Transverse colon (tissue), 4 donors: ENCODE data around the gene SMURF2. TPM values are rescaled to one million over a fixed set of nuclear protein-coding genes. Genes with fewer than 3 reads are reported as not detected.

Source experiments
- DNase-seq: peaks from one replicate; pipeline ENCODE4 v3.0.0-alpha.2; 2019
- H3K27ac ChIP-seq, 4 donors: fragments of 200-600 bp; sonication (generic); 2 replicates each; pipeline ENCODE4 v1.5.1; 2016 to 2018; ENCODE audit warnings: inconsistent platforms in 4 of 4
- H3K27me3 ChIP-seq: fragments of 200-600 bp; sonication (generic); 2 replicates; pipeline ENCODE4 v1.5.1; 2017; ENCODE audit warnings: inconsistent platforms
- H3K36me3 ChIP-seq, 4 donors: fragments of 200-600 bp; sonication (generic); 2 replicates each; pipeline ENCODE4 v1.5.1; 2017 to 2019; ENCODE audit warnings: inconsistent platforms in 4 of 4
- H3K4me1 ChIP-seq, 4 donors: fragments of 200-600 bp; sonication (generic); 2 replicates each; pipeline ENCODE4 v1.5.1; 2017 to 2020; ENCODE audit warnings: inconsistent platforms in 4 of 4
- H3K4me3 ChIP-seq, 4 donors: fragments of 200-600 bp; sonication (generic); 1 replicate in 1 of 4; 2 replicates in 3 of 4; pipeline versions ENCODE4 v1.5.1 to v1.6.1; 2017 to 2019; ENCODE audit warnings: inconsistent platforms in 4 of 4
- H3K9me3 ChIP-seq, 2 donors: fragments of 200-600 bp; sonication (generic); 2 replicates each; pipeline ENCODE4 v1.5.1; 2017 to 2019; ENCODE audit warnings: inconsistent platforms in 2 of 2
- CTCF ChIP-seq, 5 experiments: fragments of 200-600 bp in 3 of 5; fragments of 450-650 bp in 2 of 5; sonication (generic) in 3 of 5; IDR thresholded peaks; 1 replicate in 2 of 5; 2 replicates in 3 of 5; pipeline ENCODE4 v1.5.1; 2016 to 2017; ENCODE audit warnings: antibody characterized with exemption in 5 of 5, inconsistent platforms in 3 of 5, mild to moderate bottlenecking in 2 of 5, moderate library complexity in 1 of 5
- EP300 ChIP-seq: sonication (generic); formaldehyde crosslinking; IDR thresholded peaks from one replicate; pipeline ENCODE4 v1.6.1; 2017; ENCODE audit warnings: antibody characterized with exemption, low read depth
- POLR2A ChIP-seq: fragments of 450-650 bp; IDR thresholded peaks from one replicate; pipeline ENCODE4 v1.6.1; 2016; ENCODE audit warnings: antibody characterized with exemption, mild to moderate bottlenecking, moderate library complexity
- POLR2AphosphoS5 ChIP-seq, 3 donors: sonication (generic); formaldehyde crosslinking; IDR thresholded peaks; one replicate each; pipeline ENCODE4 v1.6.1; 2016; ENCODE audit warnings: antibody characterized with exemption in 3 of 3
- WGBS, 2 donors: methylation state at CpG; one replicate each; pipeline ENCODE4 v1.1.5; 2018; ENCODE audit warnings: low coverage in 1 of 2; 5-methylcytosine and 5-hydroxymethylcytosine counted together
- in situ Hi-C, 4 donors: fragments of 200-750 bp; cut with MboI; loops; one replicate each; pipeline versions ENCODE4 v1.15.0 to v1.15.1; 2017; ENCODE audit warnings: low sequenced_read_pairs in 3 of 4, low pct_ligation_motif_present in 1 of 4, low pct_unique_long_range_greater_than_20kb in 1 of 4
- intact Hi-C: fragments of 100-400 bp; cut with DNase I; formaldehyde crosslinking; loops from one replicate; pipeline ENCODE4 v1.15.1; 2023; ENCODE audit warnings: low total_unique reads
- total RNA-seq, 4 donors: library from RNA; depleted of rRNA; stranded (reverse); fragments of >200 nt; gene quantifications; one replicate each; pipeline ENCODE4 v1.1.0, GENCODE V29; 2016

Gene SMURF2
- total RNA-seq, 4 donors from 2014 or later = 5.0 to 27.0 (median 14.0) TPM

- H3K9me3 ChIP-seq = no peaks in the 10 kb centered on the region
- no peak overlapping the region for H3K27ac ChIP-seq
- no peak for DNase-seq
- peaks cover 5 to 34% (median 23%) of the 10 kb centered on the region in 4 donors for H3K4me1 ChIP-seq
- WGBS, 2 donors = 80 to 96% methylated on average over 2 of the region's 2 CpGs
- H3K4me3 ChIP-seq = no peak overlapping the region
- TF ChIP-seq POLR2AphosphoS5 (IDR thresholded peaks at IDR 0.05) (no peak), EP300 (no peak), POLR2A (no peak), CTCF (IDR thresholded peaks at IDR 0.05) (no peak)
- intact Hi-C loops = no loop called here
- in situ Hi-C loops = no loop called here
- H3K36me3 ChIP-seq = no peaks in the 10 kb centered on the region
- no peaks in the 10 kb centered on the region for H3K27me3 ChIP-seq
These were observed 40.7 kb upstream of the SMURF2 start for GRCh38 chr17:64702815-64703214.

- TF ChIP-seq EP300 = no peak
- TF ChIP-seq POLR2AphosphoS5 (IDR thresholded peaks at IDR 0.05) = no peak
- TF ChIP-seq CTCF (IDR thresholded peaks at IDR 0.05) = no peak
- TF ChIP-seq POLR2A = no peak
- no peaks in the 10 kb centered on the region for H3K27me3 ChIP-seq
- no peak overlapping the region for H3K4me3 ChIP-seq
- peaks cover 0 to 9% (median 3%) of the 10 kb centered on the region in 4 donors for H3K4me1 ChIP-seq
- no peaks in the 10 kb centered on the region for H3K36me3 ChIP-seq
- intact Hi-C loops = no loop called here
- H3K9me3 ChIP-seq = no peaks in the 10 kb centered on the region
- 78 to 90% methylated on average over 2 of the region's 2 CpGs for WGBS, 2 donors
- H3K27ac ChIP-seq = no peak overlapping the region
- in situ Hi-C loops = no loop called here
- no peak for DNase-seq
These were observed 36.6 kb upstream of the SMURF2 start for GRCh38 chr17:64698725-64699124.

- intact Hi-C loops = no loop called here
These were observed 32.1 kb upstream of the SMURF2 start for GRCh38 chr17:64694207-64694606.

GRCh38 chr17:64692187-64692586, 30.1 kb upstream of the SMURF2 start:
- Histone ChIP-seq H3K4me1 (peaks cover 0 to 9% (median 4%) of the 10 kb centered on the region in 4 donors), H3K4me3 (no peak overlapping the region), H3K27me3 (no peaks in the 10 kb centered on the region), H3K36me3 (no peaks in the 10 kb centered on the region), H3K9me3 (no peaks in the 10 kb centered on the region), H3K27ac (no peak overlapping the region)
- TF ChIP-seq POLR2A (no peak), CTCF (IDR thresholded peaks at IDR 0.05) (no peak), EP300 (no peak), POLR2AphosphoS5 (IDR thresholded peaks at IDR 0.05) (no peak)
- 70 to 76% methylated on average over 3 of the region's 3 CpGs for WGBS, 2 donors
- in situ Hi-C loops (no loop called here), intact Hi-C loops (no loop called here)
- DNase-seq = no peak

More at GRCh38 chr17:64694207-64694606, 32.1 kb upstream of the SMURF2 start:
- peak; percentile 71 for DNase-seq
- no peak overlapping the region for H3K4me3 ChIP-seq
- peaks cover 0 to 9% (median 4%) of the 10 kb centered on the region in 4 donors for H3K4me1 ChIP-seq
- no peaks in the 10 kb centered on the region for H3K9me3 ChIP-seq
- H3K36me3 ChIP-seq = no peaks in the 10 kb centered on the region
- WGBS, 2 donors = 40 to 42% methylated on average over 1 to 5 of the region's 5 CpGs
- H3K27me3 ChIP-seq = no peaks in the 10 kb centered on the region
- peak overlapping the region in 2 of 4 donors; percentile 15 to 24 for H3K27ac ChIP-seq
- in situ Hi-C loops = no loop called here
- TF ChIP-seq CTCF (IDR thresholded peaks at IDR 0.05) (no peak), POLR2AphosphoS5 (IDR thresholded peaks at IDR 0.05) (peak in 1 of 3 donors; percentile 23)
